NCI-H1436 (cell line): ENCODE data around the gene MCM8.
"Not testable (repeated sequence)": the region's sequence is repeated elsewhere in the genome, so short reads cannot be mapped to it uniquely, and the experiment has no call there.

ENCODE experiments used
- DNase-seq: peaks from one replicate; lab custom pipeline; 2025; lab: John Stamatoyannopoulos, UW

The MCM8 gene

GRCh38 chr20:6006603-6006949, 56.1 kb downstream of the MCM8 start:
- DNase-seq: no peak

- no peak for DNase-seq
Observed at GRCh38 chr20:6007094-6007528, 56.7 kb downstream of the MCM8 start.

GRCh38 chr20:6007529-6008103, 57.2 kb downstream of the MCM8 start:
- no peak for DNase-seq

- DNase-seq: no peak
Observed at GRCh38 chr20:6008254-6008653, 57.8 kb downstream of the MCM8 start.

GRCh38 chr20:6012179-6012578, 61.7 kb downstream of the MCM8 start:
- no peak for DNase-seq

GRCh38 chr20:6014017-6014416, 63.6 kb downstream of the MCM8 start:
- no peak for DNase-seq

- DNase-seq: no peak
Observed at GRCh38 chr20:6014957-6015356, 64.5 kb downstream of the MCM8 start.

- DNase-seq: no peak
Observed at GRCh38 chr20:6017467-6017866, 67.0 kb downstream of the MCM8 start.

GRCh38 chr20:6017880-6018279, 67.4 kb downstream of the MCM8 start:
- DNase-seq: no peak

- DNase-seq: no peak
Observed at GRCh38 chr20:6024768-6025167, 74.3 kb downstream of the MCM8 start.

- no peak for DNase-seq
Observed at GRCh38 chr20:6026051-6026450, 75.6 kb downstream of the MCM8 start.

- no peak for DNase-seq
Observed at GRCh38 chr20:6028818-6029217, 78.4 kb downstream of the MCM8 start.

- DNase-seq: no peak
Observed at GRCh38 chr20:6029538-6029937, 79.1 kb downstream of the MCM8 start.

GRCh38 chr20:6030453-6031080, 80.1 kb downstream of the MCM8 start:
- no peak for DNase-seq

- DNase-seq: not testable (repeated sequence)
Observed at GRCh38 chr20:6032907-6033306, 82.5 kb downstream of the MCM8 start.

GRCh38 chr20:6034134-6034969, 83.9 kb downstream of the MCM8 start:
- DNase-seq: no peak

- no peak for DNase-seq
Observed at GRCh38 chr20:6036213-6036612, 85.8 kb downstream of the MCM8 start.

GRCh38 chr20:6037082-6037481, 86.6 kb downstream of the MCM8 start:
- DNase-seq: no peak

- DNase-seq: no peak
Observed at GRCh38 chr20:6038256-6038655, 87.8 kb downstream of the MCM8 start.

GRCh38 chr20:6039766-6040165, 89.3 kb downstream of the MCM8 start:
- no peak for DNase-seq

- DNase-seq: no peak
Observed at GRCh38 chr20:6040540-6040939, 90.1 kb downstream of the MCM8 start.

- DNase-seq: no peak
Observed at GRCh38 chr20:6040958-6041807, 90.7 kb downstream of the MCM8 start.
